IMR-90 (cell line): Measurements from ENCODE around the gene MACC1. TPM values are rescaled to one million over a fixed set of nuclear protein-coding genes. Genes with fewer than 3 reads are reported as not detected.

ENCODE experiments used
- ATAC-seq: fragments of 200-7000 bp; cut with Tn5 transposase; 2 replicates; pipeline ENCODE4 v1.9.1; 2020; ENCODE audit warnings: low read depth, mild to moderate bottlenecking, moderate library complexity
- BruUV-seq: library from RNA; stranded (reverse); fragments of 400-500 nt; replicated peaks from 2 replicates; lab custom pipeline; 2021; lab: Mats Ljungman, UMichigan
- CTCF ChIA-PET: fragments of 300-600 bp; formaldehyde crosslinking; extraction: SDS; loops from one replicate; lab custom pipeline; 2021; ENCODE audit warnings: antibody characterized with exemption; lab: Yijun Ruan, JAX
- POLR2A ChIA-PET: fragments of 300-600 bp; sonication (Branson Sonifier 250); formaldehyde crosslinking; loops from one replicate; lab custom pipeline; 2022; ENCODE audit warnings: antibody characterized with exemption; ENCODE audit not compliant: unreplicated experiment; lab: Charles Lee
- DNase-seq: peaks from one replicate; pipeline ENCODE4 v3.0.0; 2013
- H2AFZ ChIP-seq: replicated peaks from 2 replicates; pipeline ENCODE3; 2013; ENCODE audit warnings: low read length, mild to moderate bottlenecking; ENCODE audit not compliant: poor library complexity
- H2AK5ac ChIP-seq: 2 replicates; pipeline ENCODE4 v1.6.1; 2013; ENCODE audit warnings: low read depth, low read length, inconsistent platforms
- H2AK9ac ChIP-seq: replicated peaks from 2 replicates; pipeline ENCODE3; 2013; ENCODE audit warnings: mild to moderate bottlenecking, low read depth, low read length, moderate library complexity; ENCODE audit not compliant: poor library complexity
- H2BK120ac ChIP-seq: 2 replicates; pipeline ENCODE4 v1.6.1; 2013; ENCODE audit warnings: low read depth, low read length, inconsistent platforms
- H2BK15ac ChIP-seq: 3 replicates; pipeline ENCODE4 v1.6.1; 2013; ENCODE audit warnings: low read depth, low read length, inconsistent platforms
- H2BK20ac ChIP-seq: 2 replicates; pipeline ENCODE4 v1.6.1; 2013; ENCODE audit warnings: low read depth, mild to moderate bottlenecking, inconsistent platforms, low read length, moderate library complexity
- H2BK5ac ChIP-seq: 2 replicates; pipeline ENCODE4 v1.6.1; 2013; ENCODE audit warnings: mild to moderate bottlenecking, low read depth, low read length, inconsistent platforms; ENCODE audit not compliant: poor library complexity, severe bottlenecking
- H3K14ac ChIP-seq: replicated peaks from 2 replicates; pipeline ENCODE4 v1.6.1; 2013; ENCODE audit warnings: low read depth, low read length, inconsistent platforms
- H3K18ac ChIP-seq: 2 replicates; pipeline ENCODE4 v1.6.1; 2013; ENCODE audit warnings: low read depth, low read length, control low read depth
- H3K23ac ChIP-seq: 2 replicates; pipeline ENCODE4 v1.6.1; 2013; ENCODE audit warnings: low read depth, low read length, inconsistent platforms
- H3K27ac ChIP-seq: 2 replicates; pipeline ENCODE4 v1.5.1; 2013; ENCODE audit warnings: mild to moderate bottlenecking, control low read depth, low read length; ENCODE audit not compliant: insufficient read depth
- H3K27me3 ChIP-seq: 2 replicates; pipeline ENCODE4 v1.6.1; 2013; ENCODE audit warnings: low read length; ENCODE audit not compliant: control insufficient read depth, insufficient read depth
- H3K36me3 ChIP-seq: 2 replicates; pipeline ENCODE4 v1.6.1; 2013; ENCODE audit warnings: low read length, mixed read lengths; ENCODE audit not compliant: control insufficient read depth, insufficient read depth
- H3K4ac ChIP-seq: 2 replicates; pipeline ENCODE4 v1.6.1; 2013; ENCODE audit warnings: low read depth, low read length, inconsistent platforms
- H3K4me1 ChIP-seq: 2 replicates; pipeline ENCODE4 v1.6.1; 2013; ENCODE audit warnings: low read length, mixed read lengths; ENCODE audit not compliant: control insufficient read depth, insufficient read depth
- H3K4me2 ChIP-seq: 2 replicates; pipeline ENCODE4 v1.6.1; 2013; ENCODE audit warnings: low read depth, mild to moderate bottlenecking, control low read depth, low read length, moderate library complexity
- H3K4me3 ChIP-seq: 2 replicates; pipeline ENCODE4 v1.5.1; 2013; ENCODE audit warnings: low read depth, mild to moderate bottlenecking, control low read depth, low read length, moderate library complexity; ENCODE audit not compliant: insufficient read depth
- H3K56ac ChIP-seq: 2 replicates; pipeline ENCODE4 v1.6.1; 2013; ENCODE audit warnings: low read length, inconsistent platforms; ENCODE audit not compliant: insufficient read depth; ENCODE audit errors: extremely low read depth
- H3K79me1 ChIP-seq, 2 experiments: 2 replicates each; pipeline ENCODE4 v1.6.1; 2013; ENCODE audit warnings: low read length in 2 of 2, inconsistent platforms in 1 of 2, low read depth in 1 of 2
- H3K9ac ChIP-seq: 2 replicates; pipeline ENCODE4 v1.6.1; 2013; ENCODE audit warnings: low read depth, low read length, control low read depth
- H3K9me1 ChIP-seq: 2 replicates; pipeline ENCODE4 v1.6.1; 2013; ENCODE audit warnings: low read length, inconsistent platforms; ENCODE audit not compliant: insufficient read depth
- H3K9me3 ChIP-seq: 2 replicates; pipeline ENCODE4 v1.6.1; 2013; ENCODE audit warnings: low read length; ENCODE audit not compliant: control insufficient read depth, insufficient read depth
- H4K20me1 ChIP-seq: 2 replicates; pipeline ENCODE4 v1.6.1; 2013; ENCODE audit warnings: low read length, inconsistent platforms; ENCODE audit not compliant: insufficient read depth
- H4K5ac ChIP-seq: 2 replicates; pipeline ENCODE4 v1.6.1; 2013; ENCODE audit warnings: mild to moderate bottlenecking, low read depth, low read length, control low read depth
- H4K8ac ChIP-seq, 2 experiments: 2 replicates each; pipeline ENCODE4 v1.6.1; 2013; ENCODE audit warnings: low read depth in 2 of 2, low read length in 2 of 2, control low read depth in 1 of 2, inconsistent platforms in 1 of 2
- H4K91ac ChIP-seq: 2 replicates; pipeline ENCODE4 v1.6.1; 2013; ENCODE audit warnings: low read depth, low read length, inconsistent platforms; ENCODE audit not compliant: insufficient read depth
- BHLHE40 ChIP-seq: fragments of 150-350 bp; IDR thresholded peaks from 2 replicates; pipeline ENCODE4 v1.6.1; 2016; ENCODE audit warnings: mild to moderate bottlenecking, low read depth, low read length
- CEBPB ChIP-seq: IDR thresholded peaks from 2 replicates; pipeline ENCODE4 v1.6.1; 2012; ENCODE audit warnings: low read depth, low read length, improper control_type of control experiment
- CHD1 ChIP-seq: IDR thresholded peaks from 2 replicates; pipeline ENCODE4 v1.6.1; 2012; ENCODE audit warnings: low read depth, low read length, improper control_type of control experiment
- CTCF ChIP-seq: conservative IDR thresholded peaks from 2 replicates; pipeline ENCODE4 v1.5.1; 2012; ENCODE audit warnings: mild to moderate bottlenecking, low read depth, low read length, improper control_type of control experiment
- FOS ChIP-seq: fragments of 150-350 bp; IDR thresholded peaks from 2 replicates; pipeline ENCODE4 v1.6.1; 2016; ENCODE audit warnings: low read depth, low read length
- MAFK ChIP-seq: IDR thresholded peaks from 2 replicates; pipeline ENCODE4 v1.6.1; 2012; ENCODE audit warnings: low read depth, low read length, improper control_type of control experiment
- MAZ ChIP-seq: IDR thresholded peaks from 2 replicates; pipeline ENCODE4 v1.6.1; 2012; ENCODE audit warnings: low read depth, mild to moderate bottlenecking, low read length, improper control_type of control experiment, moderate library complexity, borderline replicate concordance
- MXI1 ChIP-seq: IDR thresholded peaks from 2 replicates; pipeline ENCODE4 v1.6.1; 2012; ENCODE audit warnings: low read depth, mild to moderate bottlenecking, low read length, moderate library complexity, borderline replicate concordance
- POLR2A ChIP-seq: IDR thresholded peaks from 2 replicates; pipeline ENCODE4 v1.6.1; 2012; ENCODE audit warnings: mild to moderate bottlenecking, low read depth, low read length
- RAD21 ChIP-seq: IDR thresholded peaks from 2 replicates; pipeline ENCODE4 v1.6.1; 2012; ENCODE audit warnings: low read length, improper control_type of control experiment
- RCOR1 ChIP-seq: IDR thresholded peaks from 2 replicates; pipeline ENCODE4 v1.6.1; 2012; ENCODE audit warnings: mild to moderate bottlenecking, low read length, improper control_type of control experiment; ENCODE audit not compliant: insufficient replicate concordance
- RFX5 ChIP-seq: IDR thresholded peaks from 2 replicates; pipeline ENCODE4 v1.8.0; 2012; ENCODE audit warnings: low read depth, mild to moderate bottlenecking, low read length, moderate library complexity
- SMC3 ChIP-seq: fragments of 150-350 bp; IDR thresholded peaks from 2 replicates; pipeline ENCODE4 v1.6.1; 2016; ENCODE audit warnings: low read depth, mild to moderate bottlenecking, antibody characterized with exemption, low read length, moderate library complexity
- WGBS, 2 experiments: methylation state at CpG; one replicate each; pipeline versions ENCODE4 v1.1.5 to v1.1.7; 2013; ENCODE audit warnings: missing lambda C conversion rate in 2 of 2; ENCODE audit not compliant: insufficient read length in 1 of 2; ENCODE audit errors: extremely low coverage in 2 of 2; 5-methylcytosine and 5-hydroxymethylcytosine counted together
- dilution Hi-C: fragments of 300-500 bp; cut with HindIII; formaldehyde crosslinking; loops from one replicate; pipeline ENCODE4 v1.14.3; 2018; ENCODE audit warnings: low sequenced_read_pairs; ENCODE audit not compliant: unreplicated experiment
- in situ Hi-C: fragments of 300-500 bp; cut with MboI; formaldehyde crosslinking; loops from 3 replicates; pipeline ENCODE4 v1.14.3; 2019; ENCODE audit warnings: low sequenced_read_pairs, inconsistent platforms, mixed read lengths
- intact Hi-C: fragments of 100-400 bp; cut with micrococcal nuclease; formaldehyde crosslinking; loops from 2 replicates; pipeline ENCODE4 v1.10.0; 2022
- polyA plus RNA-seq, 3 experiments: library from polyadenylated mRNA; depleted of rRNA; stranded (reverse); fragments of >200 nt; gene quantifications; 2 replicates each; pipeline ENCODE4 v1.2.3, GENCODE V29; 2012; ENCODE audit warnings: low replicate concordance in 1 of 3
- total RNA-seq: library from RNA; depleted of rRNA; stranded (reverse); fragments of >200 nt; gene quantifications from 2 replicates; pipeline ENCODE4 v1.2.3, GENCODE V29; 2012
- TF ChIP-seq, protein P1 (sequence below): fragments of 150-350 bp; IDR thresholded peaks from 2 replicates; pipeline ENCODE4 v1.6.1; 2017; ENCODE audit warnings: mild to moderate bottlenecking, antibody characterized with exemption, low read length, low read depth
- TF ChIP-seq, protein P2 (sequence below): fragments of 150-350 bp; IDR thresholded peaks from 2 replicates; pipeline ENCODE4 v1.6.1; 2016; ENCODE audit warnings: low read depth, mild to moderate bottlenecking, low read length, moderate library complexity, borderline replicate concordance

MACC1 gene
- total and polyA plus RNA-seq, 2 of the 4 experiments (the other 2 are of a cell fraction) = under 0.01 TPM; not detected in 1

DNA sequence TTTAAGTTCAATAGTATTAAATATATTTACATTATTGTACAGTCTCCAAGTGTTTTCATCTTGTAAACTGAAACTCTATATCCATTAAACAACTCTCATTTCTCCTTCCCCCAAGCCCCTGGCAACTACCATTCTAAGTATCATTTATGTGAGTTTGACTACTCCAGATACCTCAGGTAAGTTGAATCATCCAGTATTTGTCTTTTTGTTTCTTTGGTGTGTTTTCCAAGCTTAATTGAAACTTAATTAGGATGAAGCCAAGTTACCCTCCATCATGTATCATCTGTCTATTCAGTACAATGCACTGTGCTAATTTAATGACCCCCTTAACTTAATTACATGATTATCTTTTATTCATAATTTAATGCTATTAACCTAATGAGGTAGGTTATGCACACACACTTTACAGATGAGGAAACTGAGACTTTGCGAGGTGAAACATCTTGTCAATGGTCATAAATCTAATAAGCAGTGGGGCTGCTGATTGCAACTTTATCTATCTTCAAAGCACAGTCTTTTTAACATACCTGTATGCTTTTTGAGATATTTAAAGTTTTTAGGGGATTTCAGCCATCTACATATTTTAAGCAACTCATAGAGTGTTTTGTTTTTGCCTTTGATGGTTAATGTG lies 663 bp downstream of the MACC1 start:
- Histone ChIP-seq H4K8ac (no peak overlapping the region), H3K18ac (no peak overlapping the region), H3K79me1 (no peaks in the 10 kb centered on the region), H3K4ac (no peak overlapping the region), H3K27me3 (no peaks in the 10 kb centered on the region), H2AK5ac (no peak overlapping the region), H3K27ac (no peak overlapping the region), H2BK120ac (no peak overlapping the region), H2AK9ac (no peak overlapping the region), H2AFZ (no peak overlapping the region), H2BK15ac (no peak overlapping the region; the same call in 2 of the 3 replicates), H4K20me1 (no peaks in the 10 kb centered on the region), H3K9me3 (no peaks in the 10 kb centered on the region), H3K4me1 (peaks cover 14% of the 10 kb centered on the region), H3K4me3 (no peak overlapping the region), H4K91ac (no peak overlapping the region), H2BK5ac (no peak overlapping the region), H4K5ac (no peak overlapping the region), H3K14ac (no peak overlapping the region), H2BK20ac (no peak overlapping the region), H3K4me2 (no peak overlapping the region), H3K36me3 (no peaks in the 10 kb centered on the region), H3K9ac (no peak overlapping the region), H3K23ac (no peak overlapping the region), H3K56ac (no peak overlapping the region), H3K9me1 (peaks cover 6% of the 10 kb centered on the region; the same call in 1 of the 2 replicates)
- WGBS, 2 experiments = no CpG with 5 or more reads among the region's 1 CpG
- DNase-seq = no peak
- TF ChIP-seq FOS (no peak), MAZ (no peak), CEBPB (no peak), MXI1 (no peak), SMC3 (no peak), POLR2A (no peak), RAD21 (no peak), CTCF (no peak), RCOR1 (no peak), CHD1 (no peak), RFX5 (no peak), MAFK (no peak), BHLHE40 (no peak)
- TF ChIP-seq, protein P1, sequence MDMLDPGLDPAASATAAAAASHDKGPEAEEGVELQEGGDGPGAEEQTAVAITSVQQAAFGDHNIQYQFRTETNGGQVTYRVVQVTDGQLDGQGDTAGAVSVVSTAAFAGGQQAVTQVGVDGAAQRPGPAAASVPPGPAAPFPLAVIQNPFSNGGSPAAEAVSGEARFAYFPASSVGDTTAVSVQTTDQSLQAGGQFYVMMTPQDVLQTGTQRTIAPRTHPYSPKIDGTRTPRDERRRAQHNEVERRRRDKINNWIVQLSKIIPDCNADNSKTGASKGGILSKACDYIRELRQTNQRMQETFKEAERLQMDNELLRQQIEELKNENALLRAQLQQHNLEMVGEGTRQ = no peak
- TF ChIP-seq, protein P2, sequence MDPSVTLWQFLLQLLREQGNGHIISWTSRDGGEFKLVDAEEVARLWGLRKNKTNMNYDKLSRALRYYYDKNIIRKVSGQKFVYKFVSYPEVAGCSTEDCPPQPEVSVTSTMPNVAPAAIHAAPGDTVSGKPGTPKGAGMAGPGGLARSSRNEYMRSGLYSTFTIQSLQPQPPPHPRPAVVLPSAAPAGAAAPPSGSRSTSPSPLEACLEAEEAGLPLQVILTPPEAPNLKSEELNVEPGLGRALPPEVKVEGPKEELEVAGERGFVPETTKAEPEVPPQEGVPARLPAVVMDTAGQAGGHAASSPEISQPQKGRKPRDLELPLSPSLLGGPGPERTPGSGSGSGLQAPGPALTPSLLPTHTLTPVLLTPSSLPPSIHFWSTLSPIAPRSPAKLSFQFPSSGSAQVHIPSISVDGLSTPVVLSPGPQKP = no peak
- in situ Hi-C loops = no loop called here
- no TSS peak for BruUV-seq
- dilution Hi-C loops = no loop called here
- no peak for ATAC-seq
- intact Hi-C loops = no loop called here
- ChIA-PET POLR2A (no interaction called here), CTCF (no interaction called here)
